Stimulated activated CD4-positive, alpha-beta T cell treated with anti-CD3 and anti-CD28 coated beads, Interleukin-4, amount 100 ng/mL, for 48 hours (primary cell): ENCODE measurements around the gene NSMCE3.
"Not testable (repeated sequence)": the region's sequence is repeated elsewhere in the genome, so short reads cannot be mapped to it uniquely, and the experiment has no call there.

Experiments
- DNase-seq, 2 donors: peaks; one replicate each; pipeline ENCODE4 v3.0.0-alpha.2; 2020; ENCODE audit warnings: low read depth in 2 of 2

NSMCE3 gene

DNA sequence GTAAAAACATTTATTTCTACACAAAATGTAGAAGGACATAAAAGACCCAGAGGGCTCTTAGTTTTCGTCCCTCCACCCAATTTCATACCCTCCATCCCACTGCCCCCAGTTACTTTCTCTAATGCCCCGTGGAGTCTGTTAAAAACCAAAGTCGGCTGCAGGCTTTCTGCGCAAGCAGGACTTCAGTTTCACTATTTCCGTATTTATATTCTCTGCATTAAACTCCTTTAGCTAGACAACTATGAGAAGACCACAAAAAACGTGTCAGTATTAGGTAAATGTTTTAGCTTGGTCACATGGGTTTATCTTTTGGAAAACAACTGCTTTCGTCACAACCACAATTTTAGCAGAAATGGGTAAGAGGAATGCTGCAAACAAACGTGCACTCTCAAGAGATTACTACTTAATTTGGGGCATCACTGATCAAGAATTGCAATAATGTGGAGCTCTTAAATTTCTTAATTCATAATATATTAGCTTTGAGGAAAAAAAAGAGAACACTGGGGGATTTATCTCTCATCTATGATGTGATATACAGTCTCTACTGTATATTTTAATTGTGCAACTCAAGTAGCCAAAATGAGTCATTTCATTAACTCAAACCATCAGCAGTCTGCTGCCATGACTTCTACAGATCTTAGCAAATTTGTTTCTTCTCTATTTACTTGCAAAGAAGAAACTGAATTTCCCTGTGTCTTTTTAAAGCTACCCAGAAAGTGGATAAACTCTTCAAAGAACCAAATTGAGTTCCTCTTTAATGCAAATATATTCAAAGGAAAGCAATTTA, 740 bp upstream of the NSMCE3 start:
- DNase-seq = no peak

DNA sequence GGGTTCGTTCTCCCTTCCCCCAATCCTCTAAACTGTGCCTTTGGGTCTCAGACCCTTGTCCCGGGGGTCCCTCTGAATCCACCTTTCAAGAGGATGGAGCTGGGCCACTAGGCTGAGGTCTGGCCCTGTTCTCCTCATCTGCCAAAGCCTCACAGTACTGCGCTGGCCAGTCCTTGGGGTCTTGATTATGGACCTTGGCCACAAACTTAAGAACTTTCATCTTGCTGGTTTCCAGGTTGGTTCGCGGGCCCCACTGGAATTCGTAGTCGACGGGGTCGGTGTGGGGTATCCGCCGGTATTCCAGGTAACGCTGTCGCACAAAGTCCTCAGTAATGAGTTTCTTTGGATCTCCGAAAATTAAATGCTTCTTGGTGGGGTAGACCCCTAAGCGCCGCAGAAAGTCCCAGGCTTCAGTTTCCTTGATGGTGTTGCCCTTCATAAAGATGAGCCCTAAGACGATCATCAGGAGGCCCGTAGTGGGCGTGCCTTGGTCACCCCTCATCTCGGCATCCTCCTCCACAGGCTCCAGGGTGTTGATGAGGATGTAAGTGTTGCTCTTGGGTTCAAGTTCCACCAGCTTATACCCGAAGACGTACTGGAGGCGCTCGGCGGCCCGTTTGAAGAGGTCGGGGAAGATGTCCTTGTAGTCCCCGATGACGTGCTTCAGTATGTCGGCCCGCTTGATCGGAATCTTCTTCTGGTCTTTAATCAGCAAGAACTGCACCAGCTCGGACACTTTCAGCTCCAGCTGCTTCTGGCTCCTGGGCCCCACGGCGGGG, 727 bp downstream of the NSMCE3 start:
- DNase-seq = peak; percentile 23 to 28

DNA sequence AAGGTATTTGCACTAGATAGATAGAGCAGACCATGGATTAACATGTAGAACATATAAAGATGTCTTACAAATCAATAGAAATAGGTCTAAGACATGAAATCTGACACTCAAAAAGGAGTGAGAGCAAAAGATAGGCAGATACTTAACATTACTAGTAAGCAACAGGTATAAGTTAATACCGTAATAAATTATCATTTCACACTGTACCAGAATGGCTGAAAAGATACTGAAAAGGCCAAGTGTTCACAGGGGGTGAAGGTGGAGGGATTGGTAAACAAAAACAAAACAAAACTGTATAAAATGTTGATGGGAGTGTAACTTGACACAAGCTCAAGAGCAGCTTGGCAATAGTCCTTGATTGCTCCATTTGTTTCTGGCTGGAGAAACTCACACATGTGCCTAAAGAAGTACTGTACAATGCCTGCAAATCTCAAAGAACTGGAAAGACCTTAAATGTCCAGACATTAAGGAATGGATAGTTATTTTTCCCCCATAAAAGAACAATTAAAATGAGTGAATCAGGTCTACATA, 3.5 kb downstream of the NSMCE3 start:
- DNase-seq = no peak

DNA sequence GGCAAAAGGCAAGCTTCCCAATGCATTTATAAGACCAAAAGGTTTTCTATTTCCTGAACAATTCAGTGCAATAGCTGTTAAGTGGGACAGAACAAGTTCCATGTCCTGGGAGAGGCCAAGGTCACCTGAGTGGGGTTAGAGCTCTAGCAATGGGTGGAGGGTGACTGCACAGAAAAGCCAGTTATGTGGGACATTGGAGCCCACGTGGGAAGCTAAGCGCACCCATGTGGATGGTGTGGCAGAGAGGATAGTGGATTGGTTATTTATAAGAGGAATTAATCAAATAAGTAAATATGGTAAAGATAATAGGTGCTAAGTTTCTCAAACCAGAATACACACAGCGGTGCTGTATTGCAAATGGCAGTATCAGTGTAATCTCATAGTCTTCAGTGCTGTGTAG, 6.3 kb downstream of the NSMCE3 start:
- no peak for DNase-seq

DNA sequence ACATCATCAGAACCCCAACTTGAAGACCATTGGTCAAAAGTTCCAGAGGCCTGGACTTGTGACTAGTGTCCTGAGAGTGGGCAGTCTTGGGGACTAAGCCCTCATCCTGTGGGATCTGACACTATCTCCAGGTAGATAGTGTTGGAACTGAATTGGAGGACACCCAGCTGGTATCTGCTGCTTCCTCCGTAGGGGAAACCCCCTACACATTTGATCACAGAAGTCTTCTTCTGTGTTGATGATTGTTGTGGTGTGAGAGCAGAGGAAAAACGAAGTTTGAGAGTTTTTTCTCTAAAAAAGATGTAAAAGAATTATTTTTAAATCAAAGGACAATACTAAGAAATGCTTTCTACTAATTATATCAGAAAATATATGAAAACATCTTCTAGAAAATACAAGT, 6.9 kb downstream of the NSMCE3 start:
- no peak for DNase-seq

DNA sequence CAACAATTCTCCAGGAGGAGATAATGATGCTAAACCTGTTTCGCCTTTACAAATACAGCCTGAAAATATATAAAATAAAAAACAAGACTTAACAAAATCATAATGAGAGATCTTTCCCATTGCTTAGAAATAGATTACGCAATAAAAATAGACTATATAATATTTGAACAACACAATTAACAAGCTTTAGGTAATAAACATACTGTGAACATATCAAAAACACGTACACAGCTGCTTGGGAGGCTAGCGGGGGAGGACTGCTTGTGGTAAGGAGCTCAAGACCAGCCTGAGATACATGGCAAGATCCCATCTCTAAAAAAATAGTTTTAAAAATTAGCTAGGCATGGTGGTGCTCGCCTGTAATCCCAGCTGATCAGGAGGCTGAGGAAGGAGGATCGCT, 8.7 kb downstream of the NSMCE3 start:
- DNase-seq = no peak

DNA sequence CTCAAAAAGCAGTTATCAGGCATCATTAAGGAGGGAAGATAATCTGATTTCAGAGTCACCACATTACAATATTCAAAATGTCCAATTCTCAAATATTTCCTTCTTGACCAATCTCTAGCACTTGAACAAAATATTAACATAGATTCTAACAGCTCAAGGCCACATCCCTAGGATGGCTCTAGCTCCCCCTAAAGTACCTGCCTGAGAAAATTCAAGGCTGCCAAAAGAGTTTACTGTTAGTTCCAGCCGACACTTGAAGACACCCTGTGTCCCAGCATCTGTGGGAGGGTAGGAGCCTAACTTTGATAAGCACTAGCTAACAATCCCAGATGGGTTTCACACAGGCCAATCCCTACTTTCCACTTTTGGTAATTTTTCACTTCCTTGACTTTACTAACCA, 10.4 kb downstream of the NSMCE3 start:
- DNase-seq = no peak

DNA sequence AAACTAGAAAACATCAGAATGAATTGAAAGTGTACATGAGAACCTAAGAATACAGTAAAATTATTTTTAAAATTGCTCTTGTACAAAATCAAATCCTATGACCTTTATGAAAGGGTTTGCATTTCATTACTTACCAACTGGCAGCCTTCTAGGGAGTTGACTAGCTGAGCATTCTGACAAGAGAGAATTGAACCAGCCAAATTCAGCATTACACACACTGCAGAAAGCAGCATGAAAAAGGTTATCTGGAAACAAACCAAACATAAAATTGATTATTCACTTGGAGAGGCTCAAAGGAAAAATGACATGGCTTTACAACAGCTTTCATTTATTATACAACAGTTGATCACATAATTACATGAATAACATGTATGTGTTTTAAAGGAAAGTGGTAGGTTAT, 17.4 kb downstream of the NSMCE3 start:
- no peak for DNase-seq

DNA sequence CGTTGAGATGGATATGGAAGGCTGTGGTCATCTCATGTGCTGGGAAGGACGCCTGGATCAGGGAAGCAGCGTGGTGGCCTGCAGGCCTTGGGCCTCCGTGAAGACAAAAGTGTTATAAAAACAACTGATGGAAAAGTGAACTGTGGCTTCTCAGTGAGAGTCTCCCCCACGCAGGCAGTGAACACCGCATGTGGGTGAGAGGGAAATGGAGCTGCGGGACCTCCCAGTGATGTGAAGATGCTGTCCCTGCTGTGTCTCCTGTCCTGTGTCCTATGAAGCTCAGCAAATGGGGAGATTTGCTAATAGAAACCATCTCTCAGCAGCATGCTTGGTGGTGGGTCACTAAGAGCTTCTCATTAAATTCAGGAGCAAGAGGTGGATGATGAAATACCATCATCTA, 25.1 kb downstream of the NSMCE3 start:
- no peak for DNase-seq

DNA sequence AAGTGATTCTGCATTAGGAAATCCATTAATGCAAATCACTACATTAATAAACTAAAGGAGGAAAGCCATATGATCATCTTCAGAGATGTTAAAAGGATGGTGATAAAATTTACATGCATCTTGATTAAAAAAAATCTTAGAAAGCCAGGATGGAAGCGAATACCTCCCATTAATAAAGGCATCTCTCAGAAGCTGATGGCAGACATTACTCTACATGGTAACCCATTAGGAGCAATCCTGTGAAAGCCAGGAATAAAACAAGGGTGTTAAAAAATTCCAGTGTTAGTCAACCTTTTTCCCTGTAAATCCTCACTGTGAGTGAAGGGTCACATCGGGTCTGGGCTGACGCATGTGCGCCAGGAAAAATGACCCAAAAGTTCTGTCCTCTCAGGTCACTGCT, 25.5 kb downstream of the NSMCE3 start:
- DNase-seq = no peak

DNA sequence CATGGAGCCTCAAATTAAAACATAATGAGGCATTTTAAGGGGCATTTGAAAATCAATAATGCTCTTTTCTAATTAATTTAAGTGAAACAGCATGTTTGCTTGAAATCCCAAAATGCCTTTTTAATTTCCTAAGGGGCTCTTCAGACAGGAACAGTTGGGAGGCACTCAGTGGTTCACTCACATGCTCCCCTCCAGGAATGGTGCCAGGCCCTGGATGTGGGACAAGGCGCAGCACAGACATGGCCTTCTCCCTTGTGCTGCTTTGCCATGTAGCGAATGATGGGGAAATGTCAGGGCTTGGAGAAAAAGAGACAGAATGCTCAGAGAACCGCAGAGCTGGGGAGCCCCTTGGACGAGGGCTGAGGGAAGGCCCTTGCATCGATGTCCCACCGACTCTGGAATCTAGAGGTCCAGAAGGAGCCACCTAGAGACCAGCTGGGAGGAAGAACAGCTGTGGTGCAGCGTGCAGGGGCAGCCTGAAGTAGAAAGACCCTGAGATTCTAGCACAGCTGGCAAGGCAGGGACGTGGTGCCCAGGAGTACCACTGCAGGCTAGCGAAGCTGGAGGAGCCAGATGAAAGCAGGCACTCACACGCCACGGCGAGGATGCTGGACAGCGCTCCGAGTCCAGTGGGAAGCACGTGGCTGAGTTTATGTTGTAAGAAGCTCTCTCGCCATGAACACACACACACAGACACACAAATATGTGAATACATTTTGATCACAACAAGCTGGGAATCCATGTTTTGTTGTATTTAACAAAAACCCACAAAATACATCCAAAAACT, 27.0 kb downstream of the NSMCE3 start:
- no peak for DNase-seq

DNA sequence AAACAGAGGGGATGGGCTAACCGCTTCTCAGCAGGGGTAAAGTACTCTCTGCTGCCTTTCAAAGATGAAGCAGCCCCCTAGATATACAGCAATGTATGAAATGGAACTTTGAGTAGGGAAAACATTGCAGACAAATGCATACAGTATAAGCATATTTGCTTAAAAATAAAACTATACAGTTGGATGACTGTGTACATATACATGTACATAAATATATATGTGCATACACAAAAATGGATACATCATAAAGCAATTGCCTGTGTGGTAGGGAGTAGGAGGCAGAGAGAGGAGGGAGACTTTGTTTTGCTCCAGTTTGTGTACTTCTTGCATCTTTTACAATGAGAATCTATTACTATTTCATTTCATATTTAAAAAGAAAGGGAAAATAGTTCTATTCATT, 28.4 kb downstream of the NSMCE3 start:
- no peak for DNase-seq

DNA sequence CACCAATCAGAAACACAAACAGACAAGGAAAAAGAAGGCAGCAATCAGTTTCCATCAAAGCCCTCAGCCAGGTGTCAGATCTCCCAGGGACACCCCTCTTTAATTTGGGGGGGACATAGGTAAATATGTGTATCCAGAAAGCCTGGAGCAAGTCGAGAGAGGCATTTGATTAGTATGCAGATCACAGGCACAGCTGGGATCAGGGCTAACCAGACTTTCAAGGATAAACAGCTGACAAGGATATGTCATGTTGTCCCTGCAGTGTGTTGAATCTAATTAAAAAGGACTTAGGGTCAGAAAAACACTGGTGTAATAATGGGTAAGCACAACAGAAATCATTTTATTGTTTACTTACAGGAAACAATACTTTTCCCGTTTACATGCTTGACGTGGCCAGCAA, 30.2 kb downstream of the NSMCE3 start:
- DNase-seq = no peak

DNA sequence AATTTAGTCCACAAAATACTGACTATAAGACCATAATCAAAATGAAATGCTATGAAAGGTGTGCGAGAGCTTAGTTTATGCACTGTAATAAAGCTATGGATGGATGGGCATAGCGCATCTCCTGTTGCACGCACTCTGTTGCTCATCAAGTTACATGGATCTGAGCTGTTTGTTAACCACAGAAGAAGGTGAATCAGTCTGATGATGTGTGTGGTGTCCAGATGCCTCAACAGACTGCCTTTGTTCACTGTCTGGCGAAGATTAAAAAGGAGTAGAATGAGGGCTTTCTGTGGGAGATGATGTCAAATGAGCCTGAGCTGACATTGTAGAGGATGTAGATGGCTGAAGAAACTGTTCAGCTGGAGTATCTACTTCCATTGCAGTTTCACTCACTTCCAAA, 36.1 kb downstream of the NSMCE3 start:
- no peak for DNase-seq

DNA sequence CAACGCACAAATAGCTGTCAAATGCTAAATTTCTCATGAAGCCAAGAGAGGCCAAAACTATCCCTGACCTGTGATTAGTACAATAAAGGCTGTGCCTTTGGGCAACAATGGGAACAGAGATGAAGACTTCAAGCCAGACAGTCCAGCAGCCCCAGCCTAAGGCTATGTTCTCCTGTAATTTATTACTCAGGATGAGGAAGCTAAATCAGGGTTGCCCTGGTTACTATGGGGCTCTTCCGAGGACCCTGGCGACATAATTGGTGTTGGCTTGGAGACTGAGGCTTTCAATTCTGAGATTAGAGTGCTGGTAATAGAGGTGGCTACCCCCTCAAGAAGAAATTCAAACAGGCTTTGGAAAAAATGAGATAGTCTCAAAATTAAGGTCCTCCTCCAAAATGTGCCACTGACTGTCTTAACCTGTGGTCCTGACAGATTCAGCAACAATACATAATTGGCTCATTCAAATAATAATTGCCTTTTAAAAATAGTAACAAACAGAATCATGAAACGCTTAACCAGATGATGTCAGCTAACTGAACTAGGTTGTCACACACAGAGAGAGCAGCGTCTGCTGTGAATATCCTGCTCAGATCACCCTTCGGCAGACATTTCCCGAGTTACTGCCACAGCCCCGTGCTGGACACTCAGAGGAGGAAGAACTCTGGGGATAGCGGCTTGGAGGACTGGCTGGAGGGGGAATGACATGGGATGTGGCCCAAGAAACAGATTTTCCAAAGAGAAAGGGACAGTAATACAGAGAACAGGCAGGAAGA, 43.0 kb downstream of the NSMCE3 start:
- no peak for DNase-seq

DNA sequence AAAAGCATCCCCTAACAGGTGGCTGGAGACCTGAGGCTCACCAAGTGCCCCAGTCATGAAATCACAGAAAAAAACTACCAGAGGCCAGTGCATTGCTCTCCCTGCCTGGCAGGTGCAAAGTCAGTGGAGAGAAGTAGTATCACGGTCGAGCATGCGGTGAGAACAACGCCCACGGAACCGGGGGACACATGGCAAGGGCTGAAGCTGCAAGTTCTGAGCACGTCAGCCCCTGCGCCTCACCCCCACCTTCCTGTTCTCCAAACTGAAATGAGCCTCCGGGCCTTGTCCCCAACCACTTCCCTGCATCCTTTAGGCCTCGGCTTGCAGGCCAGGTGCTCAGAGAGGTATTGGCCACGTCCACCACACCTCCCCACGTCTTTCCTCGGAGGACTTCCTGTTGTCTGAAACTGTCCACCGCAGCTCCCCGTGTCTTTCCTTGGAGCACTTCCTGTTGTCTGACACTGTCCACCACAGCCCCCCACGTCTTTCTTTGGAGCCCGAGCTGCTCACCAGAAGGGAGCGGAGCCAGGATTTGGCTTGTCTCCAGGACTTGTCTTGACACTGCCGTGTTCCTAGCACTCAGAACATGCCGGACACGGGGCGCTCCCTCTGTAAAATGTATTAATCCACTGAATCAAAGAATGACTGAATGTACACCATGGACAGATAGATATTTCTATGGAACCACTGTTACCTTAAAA, 43.9 kb downstream of the NSMCE3 start:
- DNase-seq = no peak

DNA sequence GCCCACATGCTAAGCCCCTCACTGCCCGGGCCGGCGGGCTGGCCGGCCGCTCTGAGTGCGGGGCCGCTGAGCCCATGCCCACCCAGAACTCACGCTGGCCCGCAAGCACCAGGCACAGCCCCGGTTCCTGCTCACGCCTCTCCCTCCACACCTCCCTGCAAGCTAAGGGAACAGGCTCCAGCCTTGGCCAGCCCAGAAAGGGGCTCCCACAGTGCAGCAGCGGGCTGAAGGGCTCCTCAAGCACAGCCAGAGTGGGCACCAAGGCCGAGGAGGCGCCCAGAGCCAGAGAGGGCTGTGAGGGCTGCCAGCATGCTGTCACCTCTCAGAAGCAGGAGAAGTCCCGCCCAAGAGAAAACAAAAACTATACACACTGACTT, 44.6 kb downstream of the NSMCE3 start:
- not testable (repeated sequence) for DNase-seq

DNA sequence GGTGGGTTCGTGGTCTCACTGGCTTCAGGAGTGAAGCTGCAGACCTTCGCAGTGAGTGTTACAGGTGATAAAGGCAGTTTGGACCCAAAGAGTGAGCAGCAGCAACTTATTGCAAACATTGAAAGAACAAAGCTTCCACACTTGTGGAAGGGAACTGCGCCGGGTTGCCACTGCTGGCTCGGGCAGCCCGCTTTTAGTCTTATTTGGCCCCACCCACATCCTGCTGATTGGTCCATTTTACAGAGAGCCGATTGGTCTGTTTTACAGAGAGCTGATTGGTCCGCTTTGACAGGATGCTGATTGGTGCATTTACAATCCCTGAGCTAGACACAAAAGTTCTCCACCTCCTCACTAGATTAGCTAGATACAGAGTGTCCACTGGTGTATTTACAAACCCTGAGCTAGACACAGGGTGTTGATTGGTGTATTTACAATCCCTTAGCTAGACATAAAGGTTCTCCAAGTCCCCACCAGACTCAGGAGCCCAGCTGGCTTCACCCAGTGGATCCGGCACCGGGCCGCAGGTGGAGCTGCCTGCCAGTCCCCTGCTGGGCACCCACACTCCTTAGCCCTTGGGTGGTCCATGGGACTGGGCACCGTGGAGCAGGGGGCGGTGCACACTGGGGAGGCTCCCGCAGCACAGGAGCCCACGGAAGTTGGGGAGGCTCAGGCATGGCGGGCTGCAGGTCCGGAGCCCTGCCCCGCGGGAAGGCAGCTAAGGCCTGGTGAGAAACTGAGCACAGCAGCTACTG, 45.2 kb downstream of the NSMCE3 start:
- DNase-seq = not testable (repeated sequence)

DNA sequence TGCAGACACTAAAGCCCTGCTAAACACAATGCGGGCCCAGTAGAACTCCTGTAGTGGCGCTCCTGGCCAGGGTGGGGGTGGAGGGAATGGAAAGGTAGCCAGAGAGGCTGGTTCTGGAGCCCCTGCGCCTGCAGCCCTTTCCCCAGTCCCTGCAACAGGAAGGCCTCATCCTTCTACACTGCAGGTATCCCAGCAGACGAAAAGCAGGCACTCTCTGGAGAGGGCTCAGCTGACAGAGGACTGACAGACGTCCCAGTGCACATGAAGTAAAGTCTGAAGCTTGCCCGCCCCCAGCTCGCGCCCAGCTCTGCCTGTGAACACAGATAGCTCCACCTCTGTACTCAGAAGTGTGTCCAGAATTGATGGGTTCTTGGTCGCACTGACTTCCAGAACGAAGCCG, 46.0 kb downstream of the NSMCE3 start:
- no peak for DNase-seq
